Measurements from ENCODE around the gene NUP50.

GRCh38 chr22:45195616-45196015 lies 31.9 kb downstream of the NUP50 start:
- TF ChIP-seq CTCF (conservative IDR thresholded peaks at IDR 0.05 in 1 of 2, IDR thresholded peaks at IDR 0.05 in 1 of 2; ENCODE audit: low read depth in 1 of 2, low read length in 2 of 2) = no peak
- TF ChIP-seq EZH2 (IDR thresholded peaks at IDR 0.05; ENCODE audit: low read length, missing control alignments) = no peak

Measured in fibroblast of lung (primary cell).